ENCODE measurements around the gene UBAC2.

UBAC2 gene

GRCh38 chr13:99313941-99314340 lies 113.3 kb downstream of the UBAC2 start:
- no peak for ATAC-seq
- no peak for TF ChIP-seq PPARA (CRISPR knock-in tag; IDR thresholded peaks at IDR 0.05; ENCODE audit: borderline replicate concordance)
- TF ChIP-seq ZNF8 (CRISPR knock-in tag; IDR thresholded peaks at IDR 0.05) = no peak
- no peak for TF ChIP-seq CSDC2 (CRISPR knock-in tag; IDR thresholded peaks at IDR 0.05)
- no peak for TF ChIP-seq ARNTL (CRISPR knock-in tag; IDR thresholded peaks at IDR 0.05; ENCODE audit: borderline replicate concordance, low read depth)
- no peak for TF ChIP-seq ESRRG (CRISPR knock-in tag; IDR thresholded peaks at IDR 0.05)
- TF ChIP-seq, protein P1, sequence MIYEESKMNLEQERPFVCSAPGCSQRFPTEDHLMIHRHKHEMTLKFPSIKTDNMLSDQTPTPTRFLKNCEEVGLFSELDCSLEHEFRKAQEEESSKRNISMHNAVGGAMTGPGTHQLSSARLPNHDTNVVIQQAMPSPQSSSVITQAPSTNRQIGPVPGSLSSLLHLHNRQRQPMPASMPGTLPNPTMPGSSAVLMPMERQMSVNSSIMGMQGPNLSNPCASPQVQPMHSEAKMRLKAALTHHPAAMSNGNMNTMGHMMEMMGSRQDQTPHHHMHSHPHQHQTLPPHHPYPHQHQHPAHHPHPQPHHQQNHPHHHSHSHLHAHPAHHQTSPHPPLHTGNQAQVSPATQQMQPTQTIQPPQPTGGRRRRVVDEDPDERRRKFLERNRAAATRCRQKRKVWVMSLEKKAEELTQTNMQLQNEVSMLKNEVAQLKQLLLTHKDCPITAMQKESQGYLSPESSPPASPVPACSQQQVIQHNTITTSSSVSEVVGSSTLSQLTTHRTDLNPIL (CRISPR knock-in tag; IDR thresholded peaks at IDR 0.05; ENCODE audit: low read depth) = no peak
- TF ChIP-seq, protein P2, sequence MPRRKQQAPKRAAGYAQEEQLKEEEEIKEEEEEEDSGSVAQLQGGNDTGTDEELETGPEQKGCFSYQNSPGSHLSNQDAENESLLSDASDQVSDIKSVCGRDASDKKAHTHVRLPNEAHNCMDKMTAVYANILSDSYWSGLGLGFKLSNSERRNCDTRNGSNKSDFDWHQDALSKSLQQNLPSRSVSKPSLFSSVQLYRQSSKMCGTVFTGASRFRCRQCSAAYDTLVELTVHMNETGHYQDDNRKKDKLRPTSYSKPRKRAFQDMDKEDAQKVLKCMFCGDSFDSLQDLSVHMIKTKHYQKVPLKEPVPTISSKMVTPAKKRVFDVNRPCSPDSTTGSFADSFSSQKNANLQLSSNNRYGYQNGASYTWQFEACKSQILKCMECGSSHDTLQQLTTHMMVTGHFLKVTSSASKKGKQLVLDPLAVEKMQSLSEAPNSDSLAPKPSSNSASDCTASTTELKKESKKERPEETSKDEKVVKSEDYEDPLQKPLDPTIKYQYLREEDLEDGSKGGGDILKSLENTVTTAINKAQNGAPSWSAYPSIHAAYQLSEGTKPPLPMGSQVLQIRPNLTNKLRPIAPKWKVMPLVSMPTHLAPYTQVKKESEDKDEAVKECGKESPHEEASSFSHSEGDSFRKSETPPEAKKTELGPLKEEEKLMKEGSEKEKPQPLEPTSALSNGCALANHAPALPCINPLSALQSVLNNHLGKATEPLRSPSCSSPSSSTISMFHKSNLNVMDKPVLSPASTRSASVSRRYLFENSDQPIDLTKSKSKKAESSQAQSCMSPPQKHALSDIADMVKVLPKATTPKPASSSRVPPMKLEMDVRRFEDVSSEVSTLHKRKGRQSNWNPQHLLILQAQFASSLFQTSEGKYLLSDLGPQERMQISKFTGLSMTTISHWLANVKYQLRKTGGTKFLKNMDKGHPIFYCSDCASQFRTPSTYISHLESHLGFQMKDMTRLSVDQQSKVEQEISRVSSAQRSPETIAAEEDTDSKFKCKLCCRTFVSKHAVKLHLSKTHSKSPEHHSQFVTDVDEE (CRISPR knock-in tag; IDR thresholded peaks at IDR 0.05) = no peak
- TF ChIP-seq OSR1 (CRISPR knock-in tag; IDR thresholded peaks at IDR 0.05) = no peak
- TF ChIP-seq TOX (CRISPR knock-in tag; IDR thresholded peaks at IDR 0.05; ENCODE audit: borderline replicate concordance) = no peak
- TF ChIP-seq GLIS3 (CRISPR knock-in tag; IDR thresholded peaks at IDR 0.05) = no peak
- TF ChIP-seq ZNF70 (CRISPR knock-in tag; IDR thresholded peaks at IDR 0.05) = no peak
- TF ChIP-seq ZNF565 (CRISPR knock-in tag; conservative IDR thresholded peaks at IDR 0.05; ENCODE audit: low read depth) = no peak
- no peak for TF ChIP-seq PATZ1 (CRISPR knock-in tag; IDR thresholded peaks at IDR 0.05; ENCODE audit: borderline replicate concordance)
- TF ChIP-seq RARB (CRISPR knock-in tag; IDR thresholded peaks at IDR 0.05) = no peak
- TF ChIP-seq SNAI2 (CRISPR knock-in tag; IDR thresholded peaks at IDR 0.05) = no peak
- TF ChIP-seq ISL1 (CRISPR knock-in tag; IDR thresholded peaks at IDR 0.05) = no peak
- TF ChIP-seq BACH2 (CRISPR knock-in tag; IDR thresholded peaks at IDR 0.05; ENCODE audit: borderline replicate concordance) = no peak
- TF ChIP-seq TCF4 (CRISPR knock-in tag; IDR thresholded peaks at IDR 0.05; ENCODE audit: borderline replicate concordance) = no peak
- TF ChIP-seq POU6F1 (CRISPR knock-in tag; IDR thresholded peaks at IDR 0.05; ENCODE audit: borderline replicate concordance, low read depth) = no peak
- no peak for TF ChIP-seq ZC3H10 (CRISPR knock-in tag; IDR thresholded peaks at IDR 0.05)

DNA sequence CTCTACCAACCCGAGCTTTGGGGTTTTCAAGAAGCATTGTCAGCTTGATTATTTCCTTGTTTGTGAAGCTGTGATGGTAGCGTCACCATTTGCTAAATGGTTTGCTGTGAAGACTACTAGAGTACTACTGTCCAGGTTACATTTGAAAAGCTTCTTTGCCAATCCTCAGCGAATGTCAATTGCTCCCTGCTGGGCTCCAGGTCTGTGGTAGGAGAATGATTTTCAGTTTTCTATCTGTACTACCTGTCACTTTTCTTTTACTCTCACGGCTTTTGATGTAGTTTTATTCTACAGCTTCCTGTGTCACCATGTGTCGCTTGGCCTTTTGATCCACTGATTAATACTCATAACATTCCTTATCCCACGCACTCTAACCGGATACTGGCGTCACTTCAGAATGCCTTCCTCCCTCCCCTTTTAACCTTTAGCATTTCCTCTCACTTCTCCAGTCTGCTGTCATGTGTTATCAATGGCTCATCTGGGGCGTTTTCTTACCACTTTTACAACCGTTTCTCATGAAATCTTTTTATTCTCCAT lies 114.1 kb downstream of the UBAC2 start:
- TF ChIP-seq ESRRG (CRISPR knock-in tag; IDR thresholded peaks at IDR 0.05) = no peak
- no peak for ATAC-seq

DNA sequence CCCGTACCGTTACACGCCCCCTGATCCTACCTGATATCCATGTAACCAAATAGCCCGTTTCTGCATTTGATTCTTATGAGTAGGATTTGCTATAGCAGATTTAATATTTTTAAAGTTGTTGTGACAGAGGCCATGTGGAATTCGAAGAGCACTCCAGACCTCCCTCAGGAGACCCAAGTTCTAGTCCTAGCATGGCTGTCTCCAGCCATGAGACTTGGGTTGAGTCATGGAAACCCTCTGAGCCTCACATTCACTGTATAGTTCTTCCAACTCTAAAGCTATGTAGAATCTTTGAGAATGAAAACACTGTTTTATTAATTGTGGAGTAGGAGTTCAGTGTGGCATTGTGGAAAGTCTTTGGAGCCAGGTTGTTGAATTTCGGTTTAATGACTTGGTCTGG lies 114.5 kb downstream of the UBAC2 start:
- TF ChIP-seq PPARA (CRISPR knock-in tag; IDR thresholded peaks at IDR 0.05; ENCODE audit: borderline replicate concordance) = no peak
- no peak for TF ChIP-seq TOX (CRISPR knock-in tag; IDR thresholded peaks at IDR 0.05; ENCODE audit: borderline replicate concordance)
- TF ChIP-seq GLIS3 (CRISPR knock-in tag; IDR thresholded peaks at IDR 0.05) = no peak
- TF ChIP-seq POU6F1 (CRISPR knock-in tag; IDR thresholded peaks at IDR 0.05; ENCODE audit: borderline replicate concordance, low read depth) = no peak
- no peak for TF ChIP-seq ARNTL (CRISPR knock-in tag; IDR thresholded peaks at IDR 0.05; ENCODE audit: borderline replicate concordance, low read depth)
- TF ChIP-seq BACH2 (CRISPR knock-in tag; IDR thresholded peaks at IDR 0.05; ENCODE audit: borderline replicate concordance) = no peak
- TF ChIP-seq RARB (CRISPR knock-in tag; IDR thresholded peaks at IDR 0.05) = no peak
- no peak for TF ChIP-seq ZC3H10 (CRISPR knock-in tag; IDR thresholded peaks at IDR 0.05)
- TF ChIP-seq CSRNP3 (CRISPR knock-in tag; IDR thresholded peaks at IDR 0.05) = no peak
- no peak for TF ChIP-seq ZFP30 (CRISPR knock-in tag; IDR thresholded peaks at IDR 0.05)

More for the DNA sequence above, 114.5 kb downstream of the UBAC2 start:
- no peak for ATAC-seq
